SJSA1 (cell line): ENCODE data around the gene ATXN7L1. TPM values are rescaled to one million over a fixed set of nuclear protein-coding genes. Genes with fewer than 3 reads are reported as not detected.

ENCODE experiments used
- DNase-seq, 2 experiments: peaks; one replicate each; pipeline ENCODE4 v3.0.0-alpha.2; 2015 to 2020; ENCODE audit warnings: low spot score in 2 of 2, low read depth in 1 of 2
- H3K27ac ChIP-seq: fragments of 250-450 bp; sonication (Bioruptor Pico); 2 replicates; pipeline ENCODE4 v1.5.1; 2020; ENCODE audit warnings: mild to moderate bottlenecking, moderate library complexity
- H3K27me3 ChIP-seq: fragments of 250-450 bp; sonication (Bioruptor Pico); replicated peaks from 2 replicates; pipeline ENCODE4 v1.5.1; 2020; ENCODE audit warnings: mild to moderate bottlenecking, moderate library complexity
- H3K36me3 ChIP-seq: fragments of 250-450 bp; sonication (Bioruptor Pico); 2 replicates; pipeline ENCODE4 v1.5.1; 2020; ENCODE audit warnings: mild to moderate bottlenecking
- H3K4me1 ChIP-seq: fragments of 250-450 bp; sonication (Bioruptor Pico); replicated peaks from 2 replicates; pipeline ENCODE4 v1.6.1; 2021; ENCODE audit warnings: mild to moderate bottlenecking
- H3K4me3 ChIP-seq: fragments of 250-450 bp; sonication (Bioruptor Pico); 2 replicates; pipeline ENCODE4 v1.5.1; 2020; ENCODE audit warnings: mild to moderate bottlenecking
- H3K9me3 ChIP-seq: fragments of 250-450 bp; sonication (Bioruptor Pico); replicated peaks from 2 replicates; pipeline ENCODE4 v1.5.1; 2020; ENCODE audit warnings: mild to moderate bottlenecking
- total RNA-seq: library from RNA; depleted of rRNA; stranded (reverse); fragments of >200 nt; shearing (Covaris generic); gene quantifications from 2 replicates; pipeline ENCODE4 v1.2.3, GENCODE V29; 2014; rRNA removed

ATXN7L1 gene, protein sequence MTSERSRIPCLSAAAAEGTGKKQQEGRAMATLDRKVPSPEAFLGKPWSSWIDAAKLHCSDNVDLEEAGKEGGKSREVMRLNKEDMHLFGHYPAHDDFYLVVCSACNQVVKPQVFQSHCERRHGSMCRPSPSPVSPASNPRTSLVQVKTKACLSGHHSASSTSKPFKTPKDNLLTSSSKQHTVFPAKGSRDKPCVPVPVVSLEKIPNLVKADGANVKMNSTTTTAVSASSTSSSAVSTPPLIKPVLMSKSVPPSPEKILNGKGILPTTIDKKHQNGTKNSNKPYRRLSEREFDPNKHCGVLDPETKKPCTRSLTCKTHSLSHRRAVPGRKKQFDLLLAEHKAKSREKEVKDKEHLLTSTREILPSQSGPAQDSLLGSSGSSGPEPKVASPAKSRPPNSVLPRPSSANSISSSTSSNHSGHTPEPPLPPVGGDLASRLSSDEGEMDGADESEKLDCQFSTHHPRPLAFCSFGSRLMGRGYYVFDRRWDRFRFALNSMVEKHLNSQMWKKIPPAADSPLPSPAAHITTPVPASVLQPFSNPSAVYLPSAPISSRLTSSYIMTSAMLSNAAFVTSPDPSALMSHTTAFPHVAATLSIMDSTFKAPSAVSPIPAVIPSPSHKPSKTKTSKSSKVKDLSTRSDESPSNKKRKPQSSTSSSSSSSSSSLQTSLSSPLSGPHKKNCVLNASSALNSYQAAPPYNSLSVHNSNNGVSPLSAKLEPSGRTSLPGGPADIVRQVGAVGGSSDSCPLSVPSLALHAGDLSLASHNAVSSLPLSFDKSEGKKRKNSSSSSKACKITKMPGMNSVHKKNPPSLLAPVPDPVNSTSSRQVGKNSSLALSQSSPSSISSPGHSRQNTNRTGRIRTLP
- total RNA-seq = 0.91 and 2.7 TPM in 2 replicates

DNA sequence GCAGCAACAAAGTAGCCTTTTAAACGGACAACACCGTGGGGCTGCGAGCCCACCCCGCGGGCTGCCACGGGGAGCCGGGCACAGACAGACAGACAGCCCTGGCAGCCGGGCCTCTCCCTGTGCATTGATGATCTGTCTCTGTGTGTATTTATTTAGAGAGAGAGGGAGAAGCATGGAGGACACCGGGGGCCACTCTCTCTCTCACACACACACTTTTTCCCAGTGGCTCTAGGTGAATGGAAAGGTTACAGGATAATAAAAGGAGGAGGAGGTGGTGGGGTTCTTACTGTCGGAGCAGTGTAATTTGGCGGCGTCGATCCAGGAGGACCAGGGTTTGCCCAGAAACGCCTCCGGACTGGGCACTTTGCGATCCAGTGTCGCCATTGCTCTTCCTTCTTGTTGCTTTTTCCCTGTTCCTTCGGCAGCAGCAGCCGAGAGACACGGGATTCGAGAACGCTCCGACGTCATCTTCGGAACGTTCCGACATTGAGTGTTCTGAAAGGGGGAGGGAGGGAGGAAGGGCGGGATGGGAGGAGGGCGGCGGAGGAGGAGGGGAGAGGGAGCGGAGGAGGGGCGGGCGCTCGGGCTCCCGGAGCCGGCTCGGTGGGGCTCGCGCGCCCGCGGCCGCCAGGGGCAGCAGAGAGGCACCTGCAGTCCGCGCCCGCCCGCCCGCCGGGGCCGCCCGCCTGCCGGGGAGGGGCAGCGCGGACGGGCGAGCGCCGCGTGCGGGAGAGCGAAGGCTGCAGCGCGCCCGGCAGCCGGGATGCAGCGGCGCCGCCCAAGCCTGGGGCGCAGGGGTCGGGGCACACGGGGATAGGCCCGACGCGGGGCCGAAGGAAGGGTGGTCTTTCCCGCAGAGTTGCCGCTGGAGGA is at the start of gene ATXN7L1:
TSS of gene ATXN7L1 (minus strand) at position 509 of the 873 bp plus-strand sequence. CDS start at position 468, 41 bp downstream.
- peak within 1 kb of the TSS; percentile 56 for H3K4me3 ChIP-seq
- H3K9me3 ChIP-seq = no peaks in the 10 kb centered on the region; the same call in 1 of the 2 replicates
- 0 out of 2 replicates have a peak, but pooled peaks cover 5% of the 10 kb centered on the region for H3K36me3 ChIP-seq
- no peaks in the 10 kb centered on the region for H3K27me3 ChIP-seq
- peak; percentile 90 to 96 for DNase-seq
- H3K4me1 ChIP-seq = peaks cover 9% of the 10 kb centered on the region
- H3K27ac ChIP-seq = peak within 1 kb of the TSS; percentile 80

DNA sequence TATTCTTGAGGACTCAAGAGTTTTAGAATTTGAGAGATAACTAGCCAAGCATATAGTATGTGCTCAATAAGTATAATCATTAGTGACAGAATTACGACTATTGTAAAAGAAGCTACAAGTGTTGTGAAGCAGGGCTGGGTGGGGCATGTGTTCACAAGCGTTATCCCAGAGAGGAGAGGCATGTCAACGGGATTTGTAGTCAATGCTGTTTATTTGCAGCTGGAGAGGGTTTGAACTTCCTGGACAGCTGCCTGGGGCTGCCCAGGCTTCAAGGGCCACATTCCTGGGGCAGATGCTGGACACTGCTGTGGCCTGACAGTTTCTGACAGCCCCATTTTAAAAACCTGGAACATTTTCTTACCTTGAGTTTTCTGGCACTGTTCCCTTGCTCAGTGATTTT is 49.7 kb upstream of the ATXN7L1 start:
- DNase-seq = no peak
- Histone ChIP-seq H3K27ac (no peak overlapping the region), H3K4me1 (no peaks in the 10 kb centered on the region), H3K9me3 (no peaks in the 10 kb centered on the region), H3K4me3 (no peak overlapping the region), H3K27me3 (no peaks in the 10 kb centered on the region), H3K36me3 (no peaks in the 10 kb centered on the region)

DNA sequence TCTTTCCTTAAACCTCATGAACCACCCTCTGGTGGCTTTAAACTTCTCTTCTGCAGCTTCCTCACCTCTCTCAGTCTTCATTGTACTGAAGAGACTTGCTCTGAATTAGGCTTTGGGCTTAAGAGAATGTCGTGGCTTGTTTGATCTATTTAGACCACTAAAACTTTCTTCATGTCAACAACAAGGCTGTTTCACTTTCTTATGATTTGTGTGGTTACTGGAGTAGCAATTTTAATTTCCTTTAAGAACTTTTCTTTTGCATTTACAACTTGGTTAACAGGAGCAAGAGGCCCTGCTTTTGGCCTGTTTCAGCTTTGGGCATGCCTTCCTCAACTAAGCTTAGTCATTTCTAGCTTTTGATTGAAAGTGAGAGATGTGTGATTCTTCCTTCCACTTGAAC is 48.5 kb upstream of the ATXN7L1 start:
- no peak overlapping the region for H3K27ac ChIP-seq
- H3K36me3 ChIP-seq = no peaks in the 10 kb centered on the region
- H3K27me3 ChIP-seq = no peaks in the 10 kb centered on the region
- no peak for DNase-seq
- H3K9me3 ChIP-seq = no peaks in the 10 kb centered on the region
- no peaks in the 10 kb centered on the region for H3K4me1 ChIP-seq
- no peak overlapping the region for H3K4me3 ChIP-seq

DNA sequence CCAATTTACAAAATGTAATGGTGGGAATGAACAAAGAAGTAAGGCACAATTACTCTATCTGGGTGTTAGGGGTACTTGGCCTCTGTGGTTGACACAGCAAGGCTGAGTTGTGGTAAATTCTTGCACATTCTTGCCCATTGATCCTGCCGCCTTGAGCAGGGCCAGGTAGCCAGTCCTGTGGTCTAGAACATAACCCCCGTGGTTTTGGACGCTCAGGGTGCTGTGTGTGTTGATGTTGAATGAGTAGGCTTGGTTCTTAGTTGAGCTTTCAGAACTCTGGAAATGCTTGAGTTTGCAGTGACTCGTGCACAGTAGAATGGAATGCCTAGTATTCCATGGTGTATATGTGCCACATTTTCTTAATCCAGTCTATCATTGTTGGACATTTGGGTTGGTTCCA is 44.4 kb upstream of the ATXN7L1 start:
- Histone ChIP-seq H3K27me3 (no peaks in the 10 kb centered on the region), H3K9me3 (no peaks in the 10 kb centered on the region), H3K27ac (no peak overlapping the region), H3K36me3 (no peaks in the 10 kb centered on the region), H3K4me1 (no peaks in the 10 kb centered on the region), H3K4me3 (no peak overlapping the region)
- DNase-seq = no peak

DNA sequence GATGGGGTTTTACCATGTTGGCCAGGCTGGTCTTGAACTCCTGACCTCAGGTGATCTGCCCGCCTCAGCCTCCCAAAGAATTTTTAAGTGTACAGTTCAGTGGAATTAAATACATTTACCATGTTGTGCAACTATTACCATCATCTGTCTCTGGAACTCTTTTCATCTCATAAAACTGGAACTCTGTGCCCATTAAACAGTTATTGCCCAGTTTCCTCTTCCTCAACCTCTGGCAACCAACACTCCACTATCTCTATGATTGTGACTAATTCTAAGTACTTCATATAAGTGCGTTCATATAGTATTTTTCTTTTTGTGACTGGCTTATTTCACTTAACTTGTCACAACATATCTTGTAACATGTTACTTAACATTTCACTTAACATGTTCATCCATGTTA is 41.3 kb upstream of the ATXN7L1 start:
- no peak overlapping the region for H3K4me3 ChIP-seq
- no peaks in the 10 kb centered on the region for H3K4me1 ChIP-seq
- no peaks in the 10 kb centered on the region for H3K27me3 ChIP-seq
- no peaks in the 10 kb centered on the region for H3K36me3 ChIP-seq
- no peaks in the 10 kb centered on the region for H3K9me3 ChIP-seq
- H3K27ac ChIP-seq = no peak overlapping the region
- DNase-seq = no peak

DNA sequence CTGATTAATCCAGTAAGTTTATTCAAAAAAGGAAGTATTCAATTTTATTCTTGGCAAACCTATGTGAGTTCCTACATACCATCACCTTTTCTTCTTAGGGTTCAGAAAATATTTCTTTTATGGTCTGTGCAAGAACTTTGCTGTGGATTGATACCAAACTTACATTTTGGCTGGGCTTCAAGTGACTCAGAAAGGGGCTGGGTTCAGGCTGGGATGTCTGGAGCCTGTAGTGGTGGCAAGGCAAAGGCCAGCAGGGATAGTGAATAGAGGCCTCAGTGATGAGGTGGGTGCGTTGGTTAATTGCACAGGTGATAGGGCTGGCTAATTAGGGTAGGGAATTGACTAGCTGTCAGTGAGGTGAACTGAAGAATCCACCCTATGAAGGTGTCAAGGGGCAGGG is 40.2 kb upstream of the ATXN7L1 start:
- DNase-seq = no peak
- Histone ChIP-seq H3K9me3 (no peaks in the 10 kb centered on the region), H3K36me3 (no peaks in the 10 kb centered on the region), H3K27ac (no peak overlapping the region), H3K27me3 (no peaks in the 10 kb centered on the region), H3K4me3 (no peak overlapping the region), H3K4me1 (no peaks in the 10 kb centered on the region)

DNA sequence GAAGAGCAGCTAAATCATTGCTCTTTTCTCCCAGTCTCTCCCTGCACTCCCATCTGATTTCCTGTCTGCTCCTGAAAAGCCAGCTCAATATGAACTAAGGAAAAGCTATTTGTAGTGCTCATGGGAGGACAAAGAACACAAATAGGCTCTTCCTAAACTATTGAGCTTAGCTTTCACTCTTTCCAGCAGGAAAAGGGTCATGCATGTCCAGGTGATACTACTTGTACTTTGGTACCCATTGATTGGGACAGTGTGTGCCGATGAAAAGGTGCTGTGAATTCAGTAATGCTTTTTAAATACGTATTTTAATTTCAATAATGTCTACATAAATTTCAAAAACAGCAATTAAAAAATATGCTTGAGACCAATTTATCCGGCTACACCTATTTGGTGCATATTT is 37.5 kb upstream of the ATXN7L1 start:
- DNase-seq = no peak
- Histone ChIP-seq H3K27ac (no peak overlapping the region), H3K27me3 (no peaks in the 10 kb centered on the region), H3K9me3 (no peaks in the 10 kb centered on the region), H3K4me3 (no peak overlapping the region), H3K36me3 (no peaks in the 10 kb centered on the region), H3K4me1 (no peaks in the 10 kb centered on the region)

DNA sequence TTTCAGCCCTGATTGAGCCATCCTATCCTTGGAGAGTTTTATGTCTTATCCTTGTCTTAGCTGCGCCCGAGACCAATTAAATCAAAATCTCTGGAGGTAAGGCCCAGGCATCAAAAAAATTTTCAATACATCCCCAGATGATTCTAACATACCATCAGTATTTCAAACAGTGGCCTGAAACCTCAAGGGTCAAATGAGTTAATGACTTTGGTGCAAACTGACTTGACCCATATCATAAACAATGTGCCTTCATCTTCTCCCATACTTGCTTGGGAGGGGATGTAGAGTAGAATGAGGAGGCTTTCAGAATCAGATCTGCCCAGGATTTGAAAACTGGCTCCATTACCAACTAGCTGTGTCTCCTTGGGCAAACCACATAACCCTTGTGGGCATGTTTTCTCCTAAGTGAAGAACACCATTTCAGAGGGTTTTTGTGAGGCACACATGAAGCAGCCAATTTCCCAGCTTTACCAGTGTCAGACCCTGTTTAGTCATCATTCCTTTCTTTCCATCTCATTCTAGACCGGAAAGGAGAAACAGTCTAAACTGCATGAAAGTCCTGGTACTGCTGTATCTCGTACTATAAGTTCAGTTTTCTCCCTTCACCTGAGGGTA is 35.7 kb upstream of the ATXN7L1 start:
- Histone ChIP-seq H3K9me3 (no peaks in the 10 kb centered on the region), H3K4me1 (no peaks in the 10 kb centered on the region), H3K36me3 (no peaks in the 10 kb centered on the region), H3K4me3 (no peak overlapping the region), H3K27me3 (no peaks in the 10 kb centered on the region), H3K27ac (no peak overlapping the region)
- no peak for DNase-seq

DNA sequence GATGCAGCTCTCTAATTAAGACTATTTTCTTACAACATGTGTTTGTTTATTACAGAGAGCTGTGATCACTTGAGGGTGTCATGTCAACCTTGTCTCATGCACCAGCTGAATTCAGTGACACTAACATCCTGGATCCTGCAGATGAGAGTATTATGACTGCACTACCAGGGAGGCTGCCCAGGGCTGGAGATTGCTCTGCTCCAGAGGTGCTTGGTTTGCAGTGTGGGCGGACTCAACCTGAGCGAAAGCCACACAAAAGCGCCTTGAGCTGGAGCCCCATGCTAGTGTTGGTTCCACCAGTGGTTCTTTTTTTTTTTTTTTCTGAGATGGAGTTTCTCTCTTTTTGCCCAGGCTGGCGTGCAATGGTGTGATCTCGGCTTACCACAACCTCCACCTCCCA is 33.8 kb upstream of the ATXN7L1 start:
- Histone ChIP-seq H3K27ac (no peak overlapping the region), H3K9me3 (no peaks in the 10 kb centered on the region), H3K27me3 (no peaks in the 10 kb centered on the region), H3K4me1 (no peaks in the 10 kb centered on the region), H3K4me3 (no peak overlapping the region), H3K36me3 (no peaks in the 10 kb centered on the region)
- DNase-seq = no peak

DNA sequence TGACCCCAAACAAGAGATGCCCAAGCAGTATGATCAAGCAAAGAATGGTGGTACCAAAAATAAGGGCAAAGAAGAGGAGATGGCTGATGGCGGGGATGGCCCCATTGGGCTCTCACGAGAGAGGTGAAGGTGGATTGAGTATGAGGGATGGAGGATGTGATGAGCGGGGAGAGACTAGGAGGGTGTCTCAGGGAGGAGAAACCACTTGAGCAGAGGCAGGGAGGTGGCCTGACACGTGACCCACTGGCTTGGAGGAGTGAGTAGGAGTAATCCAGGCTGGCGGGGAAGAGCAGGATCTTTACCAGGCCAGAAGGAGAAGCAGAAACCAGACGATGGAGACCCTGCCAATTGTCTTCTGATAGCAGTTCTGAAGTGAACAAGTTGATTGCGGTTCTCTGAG is 33.3 kb upstream of the ATXN7L1 start:
- DNase-seq = no peak
- no peaks in the 10 kb centered on the region for H3K36me3 ChIP-seq
- H3K27me3 ChIP-seq = no peaks in the 10 kb centered on the region
- no peaks in the 10 kb centered on the region for H3K4me1 ChIP-seq
- no peaks in the 10 kb centered on the region for H3K9me3 ChIP-seq
- no peak overlapping the region for H3K27ac ChIP-seq
- H3K4me3 ChIP-seq = no peak overlapping the region

DNA sequence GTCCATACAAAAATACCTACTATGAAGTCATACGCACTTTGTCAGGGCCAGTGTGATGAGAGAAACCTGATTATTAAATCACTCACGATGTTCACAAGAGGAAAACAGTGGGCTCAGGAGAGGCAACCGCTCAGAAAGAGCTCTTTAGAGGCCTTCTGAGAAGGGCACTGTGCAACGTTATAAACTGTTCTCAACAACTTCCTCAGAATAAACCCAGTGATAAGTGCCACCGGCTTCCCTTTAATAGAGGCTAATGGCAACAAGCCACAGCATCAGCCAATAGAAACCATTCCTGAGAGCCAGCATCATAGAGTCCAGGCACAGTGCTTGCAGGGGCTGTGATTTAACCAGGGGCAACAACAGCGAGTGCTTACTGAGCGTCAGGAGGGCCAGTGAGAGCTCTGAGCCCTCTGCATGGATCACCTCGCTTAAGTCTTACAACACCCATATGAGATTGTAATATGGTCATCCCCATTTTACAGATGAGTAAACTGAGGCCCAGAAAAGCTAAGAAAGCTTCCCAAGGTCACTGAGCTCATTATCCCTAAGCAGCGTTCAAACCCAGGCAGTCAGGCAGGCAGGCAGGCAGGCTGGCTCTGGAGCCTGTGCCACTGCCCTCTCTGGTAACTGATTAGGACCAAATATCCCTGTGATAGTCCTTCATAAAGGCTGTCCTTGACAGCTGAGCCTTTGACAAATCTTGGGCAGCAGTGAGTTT is 30.9 kb upstream of the ATXN7L1 start:
- H3K36me3 ChIP-seq = no peaks in the 10 kb centered on the region
- H3K4me1 ChIP-seq = no peaks in the 10 kb centered on the region
- no peaks in the 10 kb centered on the region for H3K27me3 ChIP-seq
- H3K4me3 ChIP-seq = no peak overlapping the region
- no peak overlapping the region for H3K27ac ChIP-seq
- no peak for DNase-seq
- no peaks in the 10 kb centered on the region for H3K9me3 ChIP-seq

DNA sequence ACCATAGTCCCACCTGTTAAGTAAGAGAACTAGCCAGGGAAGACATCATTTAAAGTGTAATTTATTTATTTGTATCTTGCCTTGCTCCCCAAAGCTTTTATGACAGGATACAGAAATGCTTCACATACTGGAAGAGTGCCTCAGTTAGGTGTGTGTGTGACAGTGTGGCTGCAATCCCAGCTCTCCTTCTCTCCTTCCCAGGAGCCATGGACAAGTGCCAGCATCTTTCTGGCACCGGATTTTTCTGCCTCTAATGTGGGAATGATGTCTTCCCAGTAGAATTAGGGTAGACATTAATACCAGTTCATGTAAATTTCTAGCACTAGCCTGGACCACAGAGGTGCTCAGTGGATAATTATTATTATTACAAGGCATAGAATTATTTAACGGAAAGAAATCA is 30.3 kb upstream of the ATXN7L1 start:
- H3K27ac ChIP-seq = no peak overlapping the region
- no peak for DNase-seq

More for the DNA sequence above, 30.3 kb upstream of the ATXN7L1 start:
- Histone ChIP-seq H3K27me3 (no peaks in the 10 kb centered on the region), H3K4me1 (no peaks in the 10 kb centered on the region), H3K9me3 (no peaks in the 10 kb centered on the region), H3K4me3 (no peak overlapping the region), H3K36me3 (no peaks in the 10 kb centered on the region)
